Gastroesophageal sphincter (tissue), 3 donors: ENCODE measurements around the gene ACTA1.

Experiments
- CTCF ChIP-seq, 4 experiments: fragments of 200-600 bp in 2 of 4; fragments of 450-650 bp in 2 of 4; sonication (generic) in 1 of 4; IDR thresholded peaks; one replicate each; pipeline ENCODE4 v1.5.1; 2017 to 2019; ENCODE audit warnings: antibody characterized with exemption in 4 of 4, mild to moderate bottlenecking in 2 of 4, moderate library complexity in 2 of 4
- EP300 ChIP-seq: sonication (generic); formaldehyde crosslinking; IDR thresholded peaks from one replicate; pipeline ENCODE4 v1.6.1; 2017; ENCODE audit warnings: antibody characterized with exemption, mild to moderate bottlenecking
- POLR2A ChIP-seq, 2 donors: fragments of 450-650 bp; IDR thresholded peaks; one replicate each; pipeline ENCODE4 v1.6.1; 2017; ENCODE audit warnings: antibody characterized with exemption in 2 of 2, mild to moderate bottlenecking in 2 of 2, moderate library complexity in 1 of 2
- POLR2AphosphoS5 ChIP-seq: sonication (generic); formaldehyde crosslinking; IDR thresholded peaks from one replicate; pipeline ENCODE4 v1.6.1; 2017; ENCODE audit warnings: antibody characterized with exemption

- TF ChIP-seq POLR2A (IDR thresholded peaks at IDR 0.05) (no peak), CTCF (IDR thresholded peaks at IDR 0.05) (no peak), EP300 (no peak), POLR2AphosphoS5 (no peak)
These were observed 4.1 kb upstream of the ACTA1 start for GRCh38 chr1:229438021-229438420.
